ENCODE measurements around the gene PDCD1LG2. TPM values are rescaled to one million over a fixed set of nuclear protein-coding genes. Genes with fewer than 3 reads are reported as not detected.

The PDCD1LG2 gene
- total RNA-seq, 1 experiment from 2014 or later = not detected

GRCh38 chr9:5511935-5512580 lies 1.7 kb downstream of the PDCD1LG2 start:
- Histone ChIP-seq H4K8ac (replicated peaks; ENCODE audit: insufficient read length, low read depth, low read length) (no peak overlapping the region), H3K9ac (ENCODE audit: extremely low read depth, insufficient read length, low read length) (no peak overlapping the region)

More at GRCh38 chr9:5511935-5512580, 1.7 kb downstream of the PDCD1LG2 start:
- H4K91ac ChIP-seq (ENCODE audit: insufficient read length, low read depth, low read length) = no peak overlapping the region
- no peaks in the 10 kb centered on the region for H3K79me1 ChIP-seq (ENCODE audit: insufficient read depth, low read depth, low read length, poor library complexity, severe bottlenecking)
- no peak overlapping the region for H3K4ac ChIP-seq (ENCODE audit: low read depth, low read length)
- H3K23ac ChIP-seq (ENCODE audit: insufficient read length, low read depth, low read length) = no peak overlapping the region
- no peaks in the 10 kb centered on the region for H3K27me3 ChIP-seq (ENCODE audit: insufficient read depth, low read length)
- Mint-ChIP-seq H3K4me3 (no peak overlapping the region), H3K36me3 (ENCODE audit: insufficient read depth in 1 of 3, low read depth in 3 of 3) (no peaks in the 10 kb centered on the region), H3K9me3 (no peaks in the 10 kb centered on the region), H3K27ac (no peak overlapping the region), H3K4me1 (peaks cover 3 to 7% of the 10 kb centered on the region in 2 experiments; a peak in 2 of 4 replicates), H3K27me3 (ENCODE audit: low read depth) (no peaks in the 10 kb centered on the region; the same call in 1 of the 2 replicates)
- H2BK5ac ChIP-seq (ENCODE audit: insufficient read length, low read length) = no peak overlapping the region
- no peak overlapping the region for H2BK20ac ChIP-seq (ENCODE audit: low read depth, low read length, poor library complexity, severe bottlenecking)
- H2BK15ac ChIP-seq (ENCODE audit: low read depth, low read length) = no peak overlapping the region
- H3K79me2 ChIP-seq (ENCODE audit: insufficient read depth, low read length) = no peaks in the 10 kb centered on the region
- no peak overlapping the region for H3K56ac ChIP-seq (ENCODE audit: insufficient read length, low read depth, low read length)
- H2AK5ac ChIP-seq (ENCODE audit: insufficient read length, low read length) = no peak overlapping the region
- no peak overlapping the region for H3K4me2 ChIP-seq (ENCODE audit: insufficient read depth, insufficient read length, low read length)
- H3T11ph ChIP-seq (ENCODE audit: low read length) = no peak overlapping the region
- H2BK12ac ChIP-seq (ENCODE audit: insufficient read length, low read depth, low read length) = no peak overlapping the region
- H3K23me2 ChIP-seq (ENCODE audit: insufficient read length, low read depth, low read length, poor library complexity, severe bottlenecking) = no peaks in the 10 kb centered on the region
- H3K14ac ChIP-seq (ENCODE audit: insufficient read depth, low read length) = no peak overlapping the region
- H4K5ac ChIP-seq (ENCODE audit: insufficient read length, low read depth, low read length) = no peak overlapping the region
- no peak for DNase-seq
- no peak overlapping the region for H2AFZ ChIP-seq (ENCODE audit: low read length)
- no peak for TF ChIP-seq CTCF (conservative IDR thresholded peaks at IDR 0.05)
- no peaks in the 10 kb centered on the region for H3K9me3 ChIP-seq (ENCODE audit: control insufficient read depth, low read depth, low read length)
- no peak overlapping the region for H3K18ac ChIP-seq (ENCODE audit: insufficient read length, low read depth, low read length)
- WGBS (ENCODE audit: extremely low coverage, insufficient read length, low lambda C conversion rate) = 100% methylated on average over 1 of the region's 6 CpGs
- no peak overlapping the region for H2BK120ac ChIP-seq (ENCODE audit: low read depth, low read length, poor library complexity, severe bottlenecking)
- H4K20me1 ChIP-seq (ENCODE audit: control insufficient read depth, insufficient read depth, insufficient read length) = no peaks in the 10 kb centered on the region
- no peaks in the 10 kb centered on the region for H3K4me1 ChIP-seq (ENCODE audit: insufficient read depth, low read length)
- H3K27ac ChIP-seq (ENCODE audit: insufficient read length, low read depth, low read length) = no peak overlapping the region
